Hematopoietic multipotent progenitor cell treated with erythropoietin and hydrocortisone succinate and interleukin-3 and kit ligand, for 6 days (in vitro differentiated cells): ENCODE data around the gene MT1E.
"Not testable (repeated sequence)": the region's sequence is repeated elsewhere in the genome, so short reads cannot be mapped to it uniquely, and the experiment has no call there.

ENCODE experiments used
- DNase-seq: peaks from one replicate; pipeline ENCODE4 v3.0.0-alpha.2; 2015

Gene MT1E

DNA sequence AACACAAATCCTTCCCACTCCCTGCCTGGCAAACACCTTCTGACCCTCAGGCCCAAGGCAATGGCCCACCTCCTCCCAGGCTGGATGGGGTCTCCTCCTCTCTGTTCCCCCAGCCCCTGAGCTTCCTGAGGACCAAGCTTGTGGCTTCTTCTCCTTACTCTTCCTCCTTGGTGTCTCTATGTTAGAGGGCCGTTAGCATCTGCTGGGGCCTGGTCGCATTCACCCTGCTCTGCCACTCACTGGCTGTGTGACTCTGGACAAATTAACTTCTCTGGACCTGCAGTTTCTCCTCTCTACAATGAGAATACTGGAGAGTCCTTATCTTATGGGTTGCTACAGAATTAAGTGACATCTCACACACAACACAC, 17.9 kb upstream of the MT1E start:
- peak; percentile 34 for DNase-seq

DNA sequence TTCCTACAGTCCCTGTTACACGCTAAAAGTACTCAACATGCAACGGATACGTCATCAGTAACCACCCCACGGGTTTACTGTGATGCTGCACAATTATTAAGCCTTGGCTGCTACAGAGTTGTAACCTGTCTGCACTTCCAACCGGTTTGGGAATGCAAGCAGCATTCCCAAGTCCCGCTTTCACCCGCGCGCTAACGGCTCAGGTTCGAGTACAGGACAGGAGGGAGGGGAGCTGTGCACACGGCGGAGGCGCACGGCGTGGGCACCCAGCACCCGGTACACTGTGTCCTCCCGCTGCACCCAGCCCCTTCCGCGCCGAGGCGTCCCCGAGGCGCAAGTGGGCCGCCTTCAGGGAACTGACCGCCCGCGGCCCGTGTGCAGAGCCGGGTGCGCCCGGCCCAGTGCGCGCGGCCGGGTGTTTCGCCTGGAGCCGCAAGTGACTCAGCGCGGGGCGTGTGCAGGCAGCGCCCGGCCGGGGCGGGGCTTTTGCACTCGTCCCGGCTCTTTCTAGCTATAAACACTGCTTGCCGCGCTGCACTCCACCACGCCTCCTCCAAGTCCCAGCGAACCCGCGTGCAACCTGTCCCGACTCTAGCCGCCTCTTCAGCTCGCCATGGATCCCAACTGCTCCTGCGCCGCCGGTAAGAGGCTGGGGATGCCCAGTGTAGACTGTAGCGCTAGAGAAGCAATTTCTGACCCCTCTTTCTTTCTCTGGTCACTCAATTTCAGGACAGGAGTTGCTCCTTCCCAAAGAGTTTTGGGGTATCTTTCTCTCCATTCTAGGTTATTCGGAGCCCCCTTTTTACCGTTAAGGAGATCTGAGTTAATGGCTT, 17.3 kb upstream of the MT1E start, which contains the start of gene MT2A:
TSS of gene MT2A (plus strand) at position 542 of the 833 bp plus-strand sequence. CDS start at position 614, 72 bp downstream.
- peak; percentile 98 for DNase-seq

GRCh38 chr16:56608876-56609462, 16.6 kb upstream of the MT1E start:
- peak; percentile 30 for DNase-seq

DNA sequence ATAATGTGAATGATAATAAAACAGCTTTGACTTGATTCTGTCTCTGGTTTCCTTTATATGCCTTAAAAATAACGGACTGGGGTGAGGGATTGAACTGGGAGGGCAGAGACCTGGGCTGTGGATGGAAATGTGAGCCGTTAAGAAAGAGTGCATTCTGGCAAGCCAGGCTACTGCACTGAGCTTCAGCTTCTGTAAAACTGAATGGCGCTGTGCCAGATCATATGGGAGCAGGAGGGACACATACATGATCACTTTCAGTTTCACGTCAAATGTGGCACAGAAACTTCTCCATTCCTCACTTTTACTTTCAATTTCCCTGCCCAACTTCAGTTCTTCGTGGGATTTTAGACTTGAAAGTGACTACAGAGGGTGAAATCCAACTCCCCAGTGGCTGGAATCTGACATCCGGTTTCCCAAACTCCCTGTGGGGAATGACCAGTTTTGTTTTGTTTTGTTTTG, 16.1 kb upstream of the MT1E start:
- DNase-seq = peak; percentile 95

DNA sequence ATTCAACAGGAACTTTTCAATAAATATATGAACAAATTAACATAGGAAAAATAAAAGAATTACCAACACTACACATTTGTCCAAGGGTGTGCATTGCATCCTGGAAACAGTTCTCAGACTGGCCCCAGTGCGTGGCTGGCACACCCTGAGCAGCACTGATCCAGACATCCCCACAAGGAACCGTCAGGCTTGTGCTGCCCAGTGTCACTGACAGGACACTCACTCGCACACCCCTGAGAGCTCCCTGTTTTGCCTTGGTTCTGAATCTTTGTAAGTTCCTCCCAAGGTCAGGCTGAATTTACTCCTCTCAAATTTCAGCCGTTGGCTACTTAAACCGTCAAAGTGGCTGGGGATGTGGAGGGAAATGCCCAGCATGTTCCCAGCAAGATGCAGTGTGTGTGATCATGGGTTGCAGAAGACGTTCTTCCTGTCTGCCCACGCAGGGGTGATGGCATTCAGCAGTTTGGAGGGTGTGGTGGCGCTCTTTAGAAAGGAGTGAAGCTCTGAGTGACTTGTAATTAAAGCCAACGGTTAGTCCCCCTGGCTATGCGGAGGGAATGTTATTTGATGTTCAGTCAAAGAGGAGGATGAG, 15.5 kb upstream of the MT1E start:
- DNase-seq = peak; percentile 33

DNA sequence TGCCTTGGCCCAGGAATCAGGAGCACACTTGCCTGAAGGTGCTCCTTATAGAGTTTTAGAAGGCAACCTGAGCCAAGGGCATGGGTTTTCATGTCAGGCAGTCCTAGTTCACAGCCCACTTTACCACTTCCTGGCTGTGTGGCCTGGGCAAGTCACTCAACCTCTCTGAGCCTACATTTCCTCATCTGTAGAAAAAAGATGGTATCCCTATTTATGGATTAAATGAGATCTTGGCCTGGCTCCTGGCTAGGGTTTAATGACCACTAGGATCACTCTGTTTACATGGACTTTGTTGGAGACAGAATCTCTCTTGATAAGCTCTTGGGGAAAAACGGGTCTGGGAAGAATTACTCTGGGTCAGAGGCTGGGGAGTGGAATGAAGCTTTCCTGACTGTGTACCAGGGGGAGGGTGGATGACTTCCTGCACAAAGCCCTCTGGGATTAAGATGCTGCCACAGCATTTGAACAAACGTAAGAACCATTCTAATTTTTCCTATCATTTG, 14.9 kb upstream of the MT1E start:
- DNase-seq = no peak

DNA sequence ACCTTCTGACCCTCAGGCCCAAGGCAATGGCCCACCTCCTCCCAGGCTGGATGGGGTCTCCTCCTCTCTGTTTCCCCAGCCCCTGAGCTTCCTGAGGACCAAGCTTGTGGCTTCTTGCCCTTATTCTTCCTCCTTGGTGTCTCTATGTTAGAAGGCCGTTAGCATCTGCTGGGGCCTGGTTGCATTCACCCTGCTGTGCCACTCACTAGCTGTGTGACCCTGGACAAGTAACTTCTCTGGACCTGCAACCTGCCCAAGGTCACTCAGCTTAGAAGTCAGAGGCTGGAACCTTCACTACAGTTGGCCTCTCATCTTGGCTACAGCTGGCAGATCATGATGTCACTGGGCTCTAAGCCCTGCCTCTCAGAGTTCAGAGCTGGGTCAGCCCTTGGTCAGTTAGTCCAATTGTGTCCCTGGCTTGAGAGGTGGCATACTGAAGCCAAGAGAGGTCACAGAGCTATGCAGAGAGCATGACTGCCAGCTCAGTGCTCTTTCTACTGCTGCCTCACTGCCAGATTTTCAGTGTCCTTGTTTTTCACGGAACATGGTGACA, 14.2 kb upstream of the MT1E start:
- no peak for DNase-seq

DNA sequence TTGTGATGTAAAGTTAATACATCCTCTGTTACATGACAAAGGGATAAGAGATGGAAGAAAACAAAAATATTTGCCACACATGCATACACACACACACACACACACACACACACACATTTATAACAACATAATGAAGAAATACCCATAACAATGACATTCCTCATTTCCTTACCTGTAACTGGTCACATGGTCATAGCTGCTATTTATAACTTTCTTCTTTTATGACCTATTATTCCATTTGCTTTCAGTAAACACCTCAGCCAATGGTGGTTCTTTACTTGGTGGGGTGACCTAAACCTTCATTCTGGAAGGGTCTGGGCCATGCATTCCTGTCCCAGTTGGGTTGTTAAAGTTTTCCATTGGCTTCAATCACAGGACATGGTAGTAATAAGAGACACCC, 11.9 kb upstream of the MT1E start:
- no peak for DNase-seq

GRCh38 chr16:56614549-56614991, 11.0 kb upstream of the MT1E start:
- no peak for DNase-seq

DNA sequence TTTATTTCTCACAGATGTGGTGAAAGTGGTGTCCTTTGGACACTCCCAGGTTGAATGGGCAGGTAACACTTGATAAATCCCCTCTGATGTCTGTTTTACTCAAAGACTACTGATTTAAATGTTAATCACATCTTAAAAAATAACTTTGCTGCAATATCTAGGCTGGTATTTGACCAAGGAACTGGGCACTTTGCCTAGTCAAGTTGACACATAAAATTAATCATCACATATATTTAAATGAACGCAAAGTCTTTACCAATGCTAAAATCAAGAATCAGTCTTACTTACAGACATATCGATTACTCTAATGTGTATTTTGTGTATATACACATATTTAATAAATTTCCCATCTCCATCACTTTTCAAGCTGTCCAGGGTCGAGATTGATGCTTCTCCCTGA, 10.2 kb upstream of the MT1E start:
- no peak for DNase-seq

GRCh38 chr16:56616608-56617211, 8.9 kb upstream of the MT1E start:
- no peak for DNase-seq

DNA sequence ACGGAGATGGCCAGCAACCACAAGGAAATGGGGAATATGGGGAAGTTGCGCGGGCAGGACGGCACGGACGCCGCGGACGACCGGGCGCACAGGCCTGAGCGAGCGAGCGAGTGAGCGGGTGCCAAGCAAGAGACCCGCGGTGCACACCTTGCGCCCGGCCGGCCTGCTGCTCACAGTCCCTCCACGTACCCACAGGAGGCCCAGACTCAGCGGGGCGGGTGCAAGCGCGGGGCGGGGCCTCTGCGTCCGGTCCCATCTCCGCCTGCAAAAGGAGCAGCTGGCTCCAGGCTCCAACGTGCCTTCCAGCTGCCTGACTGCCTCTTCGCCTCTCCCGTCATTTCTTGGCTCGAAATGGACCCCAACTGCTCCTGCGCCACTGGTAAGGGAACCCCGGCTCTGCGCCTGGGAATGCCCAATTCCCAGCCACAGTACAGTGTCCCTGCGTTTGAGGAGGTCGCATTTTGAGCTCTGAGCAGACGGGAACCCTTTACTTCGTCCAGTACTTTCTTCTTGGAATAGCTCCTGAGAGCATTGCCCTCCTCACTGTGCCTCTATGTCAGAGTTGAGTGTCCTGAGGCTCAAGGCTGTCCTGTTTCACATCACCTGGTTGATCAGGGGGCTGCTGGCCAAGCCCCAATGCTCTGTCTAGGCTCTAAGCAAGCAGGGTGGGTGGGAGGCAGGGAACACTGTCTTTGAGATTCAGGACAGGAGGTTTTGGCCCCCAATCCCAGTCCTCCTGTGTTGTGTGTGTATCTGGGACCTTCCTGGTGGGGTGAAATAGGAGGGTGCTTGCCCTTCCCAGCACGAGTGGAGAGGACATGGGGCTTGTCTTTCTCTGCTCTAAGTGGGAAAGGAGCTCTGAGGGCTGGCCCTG, 8.1 kb upstream of the MT1E start:
- peak; percentile 58 for DNase-seq

GRCh38 chr16:56618138-56618537, 7.4 kb upstream of the MT1E start:
- DNase-seq = no peak

GRCh38 chr16:56620339-56620897, 5.2 kb upstream of the MT1E start:
- DNase-seq = no peak

DNA sequence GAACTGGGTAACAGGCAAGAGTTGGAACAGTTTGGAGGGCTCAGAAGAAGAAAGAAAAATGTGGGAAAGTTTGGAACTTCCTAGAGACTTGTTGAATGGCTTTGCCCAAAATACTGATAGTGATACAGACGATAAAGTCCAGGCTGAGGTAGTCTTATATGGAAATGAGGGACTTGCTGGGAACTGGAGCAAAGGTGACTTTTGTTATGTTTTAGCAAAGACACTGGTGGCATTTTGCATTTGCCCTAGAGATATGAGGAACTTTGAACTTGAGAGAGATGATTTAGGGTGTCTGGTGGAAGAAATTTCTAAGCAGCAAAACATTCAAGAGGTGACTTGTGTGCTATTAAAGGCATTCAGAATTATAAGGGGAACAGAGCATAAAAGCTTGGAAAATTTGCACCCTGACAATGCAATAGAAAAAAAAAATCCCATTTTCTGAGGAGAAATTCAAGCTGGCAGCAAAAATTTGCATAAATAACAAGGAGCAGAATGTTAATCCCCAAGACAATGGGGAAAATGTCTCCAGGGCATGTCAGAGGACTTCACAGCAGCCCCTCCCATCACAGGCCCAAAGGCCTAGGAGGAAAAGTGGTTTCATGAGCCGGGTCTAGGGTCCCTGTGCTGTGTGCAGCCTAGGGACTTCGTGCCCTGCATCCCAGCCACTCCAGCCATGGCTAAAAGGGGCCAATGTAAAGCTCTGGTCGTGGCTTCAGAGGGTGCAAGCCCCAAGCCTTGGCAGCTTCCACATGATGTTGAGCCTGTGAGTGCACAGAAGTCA, 3.7 kb upstream of the MT1E start:
- DNase-seq = not testable (repeated sequence)

GRCh38 chr16:56623184-56623583, 2.4 kb upstream of the MT1E start:
- not testable (repeated sequence) for DNase-seq

DNA sequence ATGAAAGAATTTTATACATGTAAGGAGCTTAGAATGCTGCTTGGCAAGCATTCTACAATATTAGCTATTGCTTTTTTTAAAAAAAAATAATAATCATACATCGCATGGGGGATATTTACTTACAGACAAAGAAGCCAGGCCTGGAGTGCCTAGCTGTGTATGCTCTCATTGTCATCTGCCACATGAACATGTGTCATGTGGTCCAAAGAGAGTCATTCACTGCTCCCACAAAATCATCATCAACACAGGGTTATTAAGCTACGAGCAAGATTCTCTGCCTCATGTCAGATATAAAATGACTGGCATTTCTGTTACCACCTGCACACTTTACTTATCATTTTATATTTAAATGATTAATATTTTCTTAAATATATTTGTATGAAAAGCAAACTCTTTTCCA, 1.9 kb upstream of the MT1E start:
- DNase-seq = no peak

DNA sequence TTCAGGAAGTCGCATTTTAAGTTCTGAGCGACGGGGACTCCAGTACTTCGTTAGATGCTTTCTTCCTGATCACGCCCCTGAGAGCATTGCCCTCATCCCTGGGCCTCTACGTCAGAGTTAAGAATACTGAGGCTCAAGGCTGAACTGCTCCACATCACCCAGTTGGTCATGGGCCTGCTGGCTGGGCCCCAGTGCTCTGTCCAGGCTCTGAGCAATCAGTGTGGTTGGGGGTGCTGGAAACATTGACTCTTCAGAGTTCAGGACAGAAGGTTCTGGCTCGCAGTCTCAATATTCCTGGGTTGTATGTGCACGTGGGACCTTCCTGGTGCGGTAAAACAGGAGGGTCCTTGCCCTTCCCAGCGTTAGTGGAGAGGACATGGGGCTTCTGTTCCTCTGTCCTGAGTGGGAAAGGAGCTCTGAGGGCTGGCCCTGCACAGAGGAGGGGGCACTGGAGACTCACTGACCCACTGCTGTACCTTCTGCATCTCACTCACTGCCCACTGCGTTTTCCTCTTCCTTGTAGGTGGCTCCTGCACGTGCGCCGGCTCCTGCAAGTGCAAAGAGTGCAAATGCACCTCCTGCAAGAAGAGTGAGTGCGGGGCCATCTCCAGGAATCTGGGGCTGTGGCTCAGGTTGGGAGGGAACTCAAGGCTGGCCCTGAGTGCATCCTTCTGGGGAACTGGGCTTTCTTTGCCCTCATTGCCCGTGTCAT, 518 bp downstream of the MT1E start:
- no peak for DNase-seq

- no peak for DNase-seq
Observed at GRCh38 chr16:56626685-56627084, 1.1 kb downstream of the MT1E start.
